GM18951 (cell line): ENCODE results near the gene IGF1.

Source experiments
- POLR2A ChIP-seq: IDR thresholded peaks from 4 replicates; pipeline ENCODE4 v1.6.1; 2011; ENCODE audit warnings: mild to moderate bottlenecking; ENCODE audit not compliant: insufficient read length, insufficient read depth; ENCODE audit errors: extremely low read depth
- in situ Hi-C: fragments of 300-500 bp; cut with MboI; formaldehyde crosslinking; loops from one replicate; pipeline ENCODE4 v1.12.0; 2022; ENCODE audit warnings: low sequenced_read_pairs, mixed read lengths, inconsistent platforms; ENCODE audit not compliant: unreplicated experiment

The IGF1 gene

DNA sequence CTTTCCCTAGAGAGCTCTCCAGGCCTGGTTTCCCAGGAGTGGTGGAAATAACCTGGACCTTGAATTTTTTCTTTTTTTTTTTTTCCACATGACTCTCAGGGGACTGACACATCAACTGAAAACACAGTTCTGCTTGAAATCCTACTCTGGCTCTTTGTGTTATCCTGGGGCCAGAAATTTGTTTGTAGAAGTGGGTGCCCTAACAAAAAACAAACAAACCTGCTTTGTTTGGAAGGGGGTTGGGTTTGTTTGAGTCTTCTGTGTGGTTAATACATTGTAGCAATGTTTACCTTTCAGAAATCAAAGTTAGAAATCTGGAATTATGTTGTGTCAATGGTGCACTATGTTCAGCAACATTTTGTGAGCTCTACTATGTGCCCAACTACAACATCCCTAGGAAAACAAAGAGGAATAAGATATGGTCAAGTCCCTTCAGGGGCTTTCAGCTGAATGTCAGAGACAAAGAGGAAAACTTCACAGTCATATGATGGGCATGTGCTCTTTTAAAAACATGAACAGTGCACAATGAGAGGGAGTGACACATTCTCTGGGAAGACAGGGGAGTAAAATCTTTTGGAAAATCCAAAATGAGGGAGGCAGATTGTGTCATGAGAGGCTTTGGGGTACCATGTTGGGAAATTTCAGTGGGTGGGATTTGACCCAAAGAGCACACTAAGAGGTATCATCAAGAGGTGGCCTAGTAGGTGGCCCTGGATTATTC is 1.5 kb upstream of the IGF1 start:
- in situ Hi-C loops: loop anchor here (10.0 kb wide), 1 partner anchor 557 kb away; no protein-coding TSS in a partner anchor
- TF ChIP-seq POLR2A: no peak

DNA sequence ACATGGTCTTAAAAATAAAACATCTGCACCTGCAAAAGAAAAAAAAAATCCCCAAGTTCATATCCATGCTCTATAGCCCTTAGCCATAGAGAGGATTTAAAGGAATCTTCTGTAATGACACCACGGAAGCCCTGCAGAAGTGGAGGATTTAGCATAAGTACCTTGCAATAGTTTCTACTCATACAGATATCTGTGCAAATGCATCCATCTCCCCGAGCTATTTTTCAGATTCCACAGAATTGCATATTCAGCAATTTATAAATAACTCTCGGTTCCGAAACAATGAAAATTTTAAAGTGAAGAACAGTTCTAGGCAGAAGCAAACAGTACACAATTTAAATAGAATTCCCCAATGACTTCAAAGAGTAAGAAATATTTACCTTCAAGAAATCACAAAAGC is 424 bp downstream of the IGF1 start:
- in situ Hi-C loops: loop anchor here (10.0 kb wide), 1 partner anchor 555 kb away; no protein-coding TSS in a partner anchor
- TF ChIP-seq POLR2A: no peak

DNA sequence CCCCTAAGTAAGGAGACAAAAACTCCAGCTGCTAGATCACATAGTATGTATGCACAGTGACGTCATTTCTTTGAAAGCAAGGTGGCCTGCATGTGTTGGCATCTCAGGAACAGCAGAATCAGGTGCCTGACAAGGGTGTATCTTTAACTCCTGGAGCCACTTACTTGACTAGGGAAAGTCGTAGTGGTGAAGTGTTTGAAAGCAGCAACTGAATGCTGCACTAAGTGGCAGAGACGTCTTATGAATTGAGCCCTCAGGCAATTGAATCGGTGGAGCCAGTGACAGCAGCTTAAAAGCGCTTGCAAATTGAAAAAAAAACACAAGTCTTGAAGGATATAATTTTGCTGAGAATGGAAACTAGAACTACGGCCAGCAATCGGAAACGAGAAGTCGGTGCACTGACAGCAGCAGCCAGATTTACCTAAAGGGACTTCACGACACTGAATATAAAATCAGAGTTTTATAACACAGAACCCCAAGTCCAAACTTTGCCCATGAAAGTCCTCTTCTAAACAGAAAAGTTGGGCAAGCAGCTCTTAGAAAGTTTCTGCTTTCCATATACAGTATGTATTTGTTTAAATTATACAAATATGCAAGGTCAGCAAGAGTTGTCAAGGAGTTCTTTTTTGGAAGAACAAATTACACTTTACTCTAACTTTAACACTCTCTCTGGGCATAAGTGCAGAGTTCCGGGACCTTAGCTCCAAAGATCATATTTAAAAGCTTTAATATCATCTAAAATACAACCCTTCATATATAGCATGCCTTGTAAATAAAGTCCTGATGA is 1.1 kb downstream of the IGF1 start:
- TF ChIP-seq POLR2A: no peak
- in situ Hi-C loops: no loop called here

DNA sequence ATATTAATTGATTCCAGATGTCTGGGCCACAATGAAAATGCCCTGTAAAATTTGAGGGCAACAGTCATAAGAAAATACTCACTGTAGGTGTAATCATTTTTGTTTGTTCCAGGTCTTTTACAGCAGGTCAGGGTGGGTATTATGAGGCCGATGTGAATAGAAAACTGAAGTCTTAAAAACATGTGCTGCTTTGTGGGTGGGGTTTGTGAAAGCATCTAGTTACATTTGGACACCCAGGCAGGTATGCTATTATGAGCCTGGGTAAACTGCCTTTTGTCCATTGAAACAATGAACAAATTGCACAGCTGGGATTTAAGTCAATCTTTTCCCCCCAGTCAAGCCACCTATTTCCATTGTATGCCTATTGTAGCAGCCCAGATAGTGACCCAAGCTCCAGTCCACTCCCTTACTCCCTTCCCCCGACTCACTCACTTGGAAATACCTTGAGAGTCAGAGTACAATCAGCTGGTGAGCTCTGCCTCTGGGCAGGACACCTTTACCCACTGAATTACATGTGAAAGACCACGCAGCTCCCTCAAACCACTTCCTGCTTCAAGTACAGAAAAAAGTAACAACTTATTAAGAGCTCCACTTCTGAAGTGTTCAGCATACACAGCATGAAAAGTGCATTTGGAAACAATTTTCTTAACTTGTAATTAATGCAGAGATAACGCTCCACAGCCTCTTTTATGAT is 1.8 kb downstream of the IGF1 start:
- in situ Hi-C loops: no loop called here
- no peak for TF ChIP-seq POLR2A

DNA sequence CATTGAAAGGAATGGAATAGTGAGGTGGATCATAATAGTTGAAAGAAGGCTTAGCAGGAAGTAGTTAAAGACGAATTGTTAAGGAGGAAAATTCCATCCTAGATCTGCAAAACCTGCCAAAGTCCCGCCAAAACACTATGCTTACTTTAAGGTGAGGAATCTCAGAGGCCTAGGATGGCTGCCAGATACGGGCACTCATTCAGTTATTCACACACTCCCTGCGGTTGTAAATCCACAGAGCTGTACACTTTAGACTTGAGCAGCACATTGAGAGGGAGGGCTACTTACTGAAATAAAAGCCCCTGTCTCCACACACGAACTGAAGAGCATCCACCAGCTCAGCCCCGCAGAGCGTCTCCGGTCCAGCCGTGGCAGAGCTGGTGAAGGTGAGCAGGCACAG is 5.0 kb downstream of the IGF1 start:
- in situ Hi-C loops: no loop called here
- TF ChIP-seq POLR2A: no peak

DNA sequence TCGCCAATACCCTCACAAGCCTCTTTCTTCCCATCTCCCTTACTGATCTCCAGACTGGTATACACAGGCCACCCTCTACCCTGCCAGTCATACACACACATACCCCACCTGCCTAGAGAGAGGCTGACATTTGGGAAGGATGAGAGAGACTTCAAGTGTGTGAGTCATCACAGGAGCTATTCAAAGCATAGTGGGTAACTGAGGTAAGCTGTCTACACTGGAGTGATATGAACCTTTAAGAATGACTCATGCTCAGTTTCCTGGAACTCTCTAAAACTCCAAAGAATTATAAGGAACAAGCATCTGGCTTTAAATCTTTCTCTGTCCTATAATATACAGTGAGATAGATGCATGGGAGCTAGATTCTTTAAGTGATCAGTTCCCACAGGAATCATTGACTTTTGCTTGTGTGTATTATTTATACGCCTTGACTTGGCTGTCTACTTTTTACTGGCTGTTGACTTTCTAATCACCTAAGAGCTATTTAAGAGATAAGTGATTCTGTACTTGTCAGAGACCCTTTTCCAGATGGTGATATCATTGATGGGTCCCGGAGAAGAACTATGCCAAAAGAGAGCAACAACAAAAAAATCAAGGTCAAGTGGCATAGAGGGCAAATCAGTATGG is 5.8 kb downstream of the IGF1 start:
- in situ Hi-C loops: no loop called here
- no peak for TF ChIP-seq POLR2A

DNA sequence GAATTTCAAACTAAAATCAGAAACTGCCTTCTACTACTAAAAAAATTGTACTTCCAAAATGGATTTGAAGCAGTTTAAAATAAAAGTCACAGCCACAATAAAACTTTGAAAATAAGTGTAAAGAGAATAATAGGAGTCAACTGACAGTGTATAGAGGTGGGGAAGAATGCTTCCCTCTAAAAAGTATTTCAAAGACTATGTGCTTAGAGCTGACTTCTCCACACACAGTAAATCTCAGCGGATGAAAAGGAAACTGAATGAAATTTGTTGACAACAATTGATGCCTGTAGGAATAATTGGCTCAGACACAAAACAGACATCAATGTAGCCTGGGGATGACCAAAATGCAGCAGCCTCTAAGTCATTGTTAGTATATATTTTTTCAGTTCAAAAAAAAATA is 7.9 kb downstream of the IGF1 start:
- no peak for TF ChIP-seq POLR2A
- in situ Hi-C loops: no loop called here

DNA sequence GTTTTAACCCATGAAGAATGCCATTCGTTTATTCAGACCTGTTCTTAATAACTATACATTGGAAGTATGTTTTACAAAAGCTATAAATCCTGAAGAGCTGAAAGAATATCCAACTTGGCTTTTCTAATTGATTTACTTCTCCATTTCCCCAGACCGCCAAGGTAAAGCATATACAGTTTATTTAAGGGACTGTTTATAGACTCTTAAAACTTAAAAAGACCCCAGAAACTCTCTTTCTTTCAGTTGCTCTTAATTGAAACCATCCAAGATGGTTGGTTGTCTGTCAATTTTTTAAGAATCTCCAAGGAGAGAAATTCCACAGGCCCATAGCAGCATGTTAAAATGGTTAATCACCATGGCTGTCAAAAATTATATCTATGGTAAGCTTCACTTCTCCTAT is 8.8 kb downstream of the IGF1 start:
- in situ Hi-C loops: no loop called here

DNA sequence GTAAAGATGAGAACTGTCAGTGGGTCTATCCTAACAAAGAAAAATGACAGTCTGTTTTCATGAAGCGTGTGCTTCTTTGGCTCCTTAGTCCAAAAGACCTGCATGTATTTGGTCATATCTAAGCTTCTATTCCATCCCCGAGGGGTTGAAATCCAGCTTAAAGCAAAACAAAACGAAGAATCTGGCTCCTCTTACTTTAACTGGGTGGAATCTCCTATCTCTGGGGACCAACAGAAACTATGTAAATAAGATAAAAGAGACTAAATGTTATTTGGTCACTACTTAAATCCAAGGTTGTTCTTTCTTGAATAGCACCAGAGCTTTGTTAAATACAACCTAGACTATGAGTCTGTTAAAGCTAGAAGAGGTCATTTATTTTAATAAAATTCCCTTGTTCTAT is 9.4 kb downstream of the IGF1 start:
- in situ Hi-C loops: no loop called here

More for the DNA sequence above, 8.8 kb downstream of the IGF1 start:
- TF ChIP-seq POLR2A: no peak

DNA sequence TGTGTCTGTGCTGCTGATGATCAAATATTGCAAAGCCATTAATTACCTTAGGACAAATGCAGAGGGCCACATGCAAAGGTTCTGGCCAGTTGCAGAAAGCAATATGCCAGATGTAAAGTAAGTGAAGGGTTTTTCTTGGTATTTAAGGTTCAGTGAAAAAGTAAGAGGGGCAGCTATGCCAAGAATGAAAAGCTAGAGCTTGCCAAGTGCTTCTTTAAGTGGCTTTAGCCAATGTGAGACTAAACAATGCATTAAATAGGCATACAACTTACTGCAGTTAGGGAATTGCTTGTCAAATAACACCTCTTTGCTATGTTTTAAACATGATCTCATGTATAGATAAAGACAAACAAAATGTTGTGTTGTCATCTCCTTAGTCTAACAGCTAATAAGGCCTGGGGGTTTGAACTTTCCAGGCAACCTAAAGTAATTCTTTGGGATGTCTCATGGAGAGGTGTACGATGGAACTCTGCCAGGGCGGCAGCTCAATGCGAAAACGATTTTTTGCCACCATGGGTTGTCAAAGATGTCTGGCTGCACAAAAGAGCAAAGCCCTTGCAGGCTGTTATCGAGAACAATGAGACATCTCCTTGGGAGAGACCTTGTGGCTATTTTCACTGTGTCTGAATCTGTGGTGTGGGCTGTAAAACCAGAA is 12.0 kb downstream of the IGF1 start:
- TF ChIP-seq POLR2A: no peak
- in situ Hi-C loops: no loop called here

More for the DNA sequence above, 9.4 kb downstream of the IGF1 start:
- no peak for TF ChIP-seq POLR2A

DNA sequence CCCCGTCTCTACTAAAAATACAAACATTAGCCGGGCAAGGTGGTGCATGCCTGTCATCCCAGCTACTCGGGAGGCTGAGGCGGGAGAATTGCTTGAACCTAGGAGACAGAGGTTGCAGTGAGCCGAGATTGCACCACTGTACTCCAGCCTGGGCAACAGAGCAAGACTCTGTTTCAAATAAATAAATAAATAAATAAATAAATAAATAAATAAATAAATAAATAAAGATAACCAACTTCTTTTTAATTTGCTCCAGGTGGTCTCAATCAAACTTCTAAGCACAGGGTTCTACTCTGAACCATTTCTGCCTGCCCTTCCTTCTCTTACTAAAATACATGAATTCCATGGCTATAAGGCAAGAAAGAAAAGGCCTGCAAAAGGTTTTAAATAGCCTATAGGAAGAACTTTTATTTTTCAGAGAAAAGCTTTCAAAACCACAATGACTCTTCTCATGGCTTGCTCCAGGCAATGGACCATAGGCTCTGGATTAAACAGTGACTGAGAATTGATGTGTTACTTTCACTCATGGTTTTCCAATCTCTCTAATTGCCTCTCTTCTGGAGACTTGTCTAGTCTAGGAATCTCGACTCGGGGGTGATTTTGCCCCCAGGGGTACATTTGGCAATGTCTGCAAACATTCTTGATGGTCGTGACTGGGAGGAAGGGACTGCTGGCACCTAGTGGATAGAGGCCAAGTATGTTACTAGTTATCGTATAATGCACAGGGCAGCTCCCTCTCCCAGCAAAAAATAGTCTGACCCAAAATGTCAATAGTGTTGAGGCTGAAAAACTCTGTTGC is 14.4 kb downstream of the IGF1 start:
- in situ Hi-C loops: no loop called here
- no peak for TF ChIP-seq POLR2A
